Body of pancreas (tissue), 4 donors: ENCODE measurements around the gene SORCS2. TPM values are rescaled to one million over a fixed set of nuclear protein-coding genes. Genes with fewer than 3 reads are reported as not detected.

Experiments used
- ATAC-seq: fragments of 150-250 bp; one replicate; pipeline ENCODE4 v1.9.1; 2016
- DNase-seq, 4 donors: peaks; one replicate each; pipeline ENCODE4 v3.0.0-alpha.2; 2019
- H3K27ac ChIP-seq, 4 donors: fragments of 200-600 bp; sonication (generic); 1 replicate in 3 of 4; 2 replicates in 1 of 4; pipeline versions ENCODE4 v1.5.1 to v1.6.1; 2016 to 2019; ENCODE audit warnings: mild to moderate bottlenecking in 1 of 4, mixed read lengths in 1 of 4, moderate library complexity in 1 of 4
- H3K27me3 ChIP-seq, 2 donors: fragments of 200-600 bp; sonication (generic); one replicate each; pipeline ENCODE4 v1.6.0; 2016; ENCODE audit warnings: mild to moderate bottlenecking in 1 of 2
- H3K36me3 ChIP-seq, 2 donors: fragments of 200-600 bp; sonication (generic); replicated peaks in 1 of 2; 2 replicates each; pipeline ENCODE4 v1.5.1; 2016; ENCODE audit warnings: low read depth in 2 of 2; ENCODE audit not compliant: insufficient read depth in 1 of 2
- H3K4me1 ChIP-seq: fragments of 200-600 bp; sonication (generic); one replicate; pipeline ENCODE4 v1.6.0; 2016
- H3K4me3 ChIP-seq, 2 donors: fragments of 200-600 bp; sonication (generic); 1 replicate in 1 of 2; 2 replicates in 1 of 2; pipeline ENCODE4 v1.5.1; 2016 to 2019
- H3K9me3 ChIP-seq, 3 donors: fragments of 200-600 bp; sonication (generic); 1 replicate in 2 of 3; 2 replicates in 1 of 3; pipeline ENCODE4 v1.5.1; 2016
- POLR2A ChIP-seq, 3 donors: fragments of 450-650 bp; IDR thresholded peaks; one replicate each; pipeline ENCODE4 v1.6.1; 2016; ENCODE audit warnings: antibody characterized with exemption in 3 of 3, mild to moderate bottlenecking in 2 of 3
- WGBS, 2 donors: methylation state at CpG; one replicate each; pipeline ENCODE4 v1.1.5; 2017; 5-methylcytosine and 5-hydroxymethylcytosine counted together
- intact Hi-C: fragments of 100-400 bp; cut with DNase I; formaldehyde crosslinking; loops from one replicate; pipeline ENCODE4 v1.15.1; 2023
- total RNA-seq, 2 donors: library from RNA; depleted of rRNA; stranded (reverse); fragments of >200 nt; gene quantifications; one replicate each; pipeline ENCODE4 v1.1.0, GENCODE V29; 2016
- TF ChIP-seq, protein P1 (sequence below), 7 experiments: fragments of 450-650 bp in 4 of 7; fragments of 200-600 bp in 3 of 7; sonication (generic) in 3 of 7; IDR thresholded peaks; one replicate each; pipeline ENCODE4 v1.5.1; 2016 to 2019; ENCODE audit warnings: antibody characterized with exemption in 7 of 7

Gene SORCS2
- total RNA-seq, 2 donors from 2014 or later: 0.26 to 0.33 TPM

GRCh38 chr4:7254736-7255487, 62.6 kb downstream of the SORCS2 start:
- DNase-seq: peak in 1 of 4 donors; percentile 20
- ATAC-seq: no peak
- peaks cover 14% of the 10 kb centered on the region for H3K4me1 ChIP-seq
- no peak overlapping the region for H3K27ac ChIP-seq
- H3K4me3 ChIP-seq: no peak overlapping the region
- intact Hi-C loops: no loop called here
- no peak for TF ChIP-seq POLR2A (IDR thresholded peaks at IDR 0.05)
- TF ChIP-seq, protein P1, sequence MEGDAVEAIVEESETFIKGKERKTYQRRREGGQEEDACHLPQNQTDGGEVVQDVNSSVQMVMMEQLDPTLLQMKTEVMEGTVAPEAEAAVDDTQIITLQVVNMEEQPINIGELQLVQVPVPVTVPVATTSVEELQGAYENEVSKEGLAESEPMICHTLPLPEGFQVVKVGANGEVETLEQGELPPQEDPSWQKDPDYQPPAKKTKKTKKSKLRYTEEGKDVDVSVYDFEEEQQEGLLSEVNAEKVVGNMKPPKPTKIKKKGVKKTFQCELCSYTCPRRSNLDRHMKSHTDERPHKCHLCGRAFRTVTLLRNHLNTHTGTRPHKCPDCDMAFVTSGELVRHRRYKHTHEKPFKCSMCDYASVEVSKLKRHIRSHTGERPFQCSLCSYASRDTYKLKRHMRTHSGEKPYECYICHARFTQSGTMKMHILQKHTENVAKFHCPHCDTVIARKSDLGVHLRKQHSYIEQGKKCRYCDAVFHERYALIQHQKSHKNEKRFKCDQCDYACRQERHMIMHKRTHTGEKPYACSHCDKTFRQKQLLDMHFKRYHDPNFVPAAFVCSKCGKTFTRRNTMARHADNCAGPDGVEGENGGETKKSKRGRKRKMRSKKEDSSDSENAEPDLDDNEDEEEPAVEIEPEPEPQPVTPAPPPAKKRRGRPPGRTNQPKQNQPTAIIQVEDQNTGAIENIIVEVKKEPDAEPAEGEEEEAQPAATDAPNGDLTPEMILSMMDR (IDR thresholded peaks at IDR 0.05): no peak
- 78 to 88% methylated on average over 17 of the region's 17 CpGs for WGBS, 2 donors
- H3K9me3 ChIP-seq: no peaks in the 10 kb centered on the region
- H3K27me3 ChIP-seq: no peaks in the 10 kb centered on the region
- H3K36me3 ChIP-seq: no peaks in the 10 kb centered on the region

DNA sequence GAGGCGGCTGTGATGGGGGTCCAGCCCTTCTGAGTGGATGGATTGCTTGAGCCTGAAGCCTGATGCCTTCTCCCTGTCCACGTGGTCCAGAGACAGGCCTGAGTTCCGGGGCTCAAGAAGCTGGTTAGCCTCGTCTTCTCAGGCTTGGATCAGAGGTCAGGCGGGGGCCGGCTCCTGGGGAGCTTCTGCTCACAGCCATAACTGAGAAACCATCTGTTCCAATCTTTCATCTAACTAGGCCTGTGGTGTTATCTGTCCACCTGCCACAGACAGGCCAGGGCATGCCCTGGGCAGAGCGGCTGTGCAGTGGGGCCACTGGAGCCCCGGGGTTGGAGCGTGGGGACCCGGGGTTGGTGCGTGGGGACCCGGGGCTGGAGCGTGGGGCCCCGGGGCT, 63.1 kb downstream of the SORCS2 start:
- TF ChIP-seq, protein P1 (IDR thresholded peaks at IDR 0.05): no peak
- TF ChIP-seq POLR2A (IDR thresholded peaks at IDR 0.05): no peak
- Histone ChIP-seq H3K9me3 (no peaks in the 10 kb centered on the region), H3K27me3 (no peaks in the 10 kb centered on the region), H3K36me3 (no peaks in the 10 kb centered on the region), H3K4me1 (peaks cover 14% of the 10 kb centered on the region), H3K27ac (no peak overlapping the region), H3K4me3 (no peak overlapping the region)
- ATAC-seq (no peak), DNase-seq (no peak)
- 90 to 93% methylated on average over 12 to 13 of the region's 14 CpGs for WGBS, 2 donors
- intact Hi-C loops: no loop called here

- Histone ChIP-seq H3K27me3 (no peaks in the 10 kb centered on the region), H3K4me3 (no peak overlapping the region), H3K36me3 (no peaks in the 10 kb centered on the region), H3K9me3 (no peaks in the 10 kb centered on the region), H3K4me1 (peaks cover 14% of the 10 kb centered on the region), H3K27ac (no peak overlapping the region)
- 78 to 96% methylated on average over 4 to 6 of the region's 6 CpGs for WGBS, 2 donors
- TF ChIP-seq, protein P1 (IDR thresholded peaks at IDR 0.05): no peak
- no peak for TF ChIP-seq POLR2A (IDR thresholded peaks at IDR 0.05)
- DNase-seq: no peak
- no peak for ATAC-seq
- intact Hi-C loops: no loop called here
Measured at GRCh38 chr4:7255996-7256395, 63.7 kb downstream of the SORCS2 start.

DNA sequence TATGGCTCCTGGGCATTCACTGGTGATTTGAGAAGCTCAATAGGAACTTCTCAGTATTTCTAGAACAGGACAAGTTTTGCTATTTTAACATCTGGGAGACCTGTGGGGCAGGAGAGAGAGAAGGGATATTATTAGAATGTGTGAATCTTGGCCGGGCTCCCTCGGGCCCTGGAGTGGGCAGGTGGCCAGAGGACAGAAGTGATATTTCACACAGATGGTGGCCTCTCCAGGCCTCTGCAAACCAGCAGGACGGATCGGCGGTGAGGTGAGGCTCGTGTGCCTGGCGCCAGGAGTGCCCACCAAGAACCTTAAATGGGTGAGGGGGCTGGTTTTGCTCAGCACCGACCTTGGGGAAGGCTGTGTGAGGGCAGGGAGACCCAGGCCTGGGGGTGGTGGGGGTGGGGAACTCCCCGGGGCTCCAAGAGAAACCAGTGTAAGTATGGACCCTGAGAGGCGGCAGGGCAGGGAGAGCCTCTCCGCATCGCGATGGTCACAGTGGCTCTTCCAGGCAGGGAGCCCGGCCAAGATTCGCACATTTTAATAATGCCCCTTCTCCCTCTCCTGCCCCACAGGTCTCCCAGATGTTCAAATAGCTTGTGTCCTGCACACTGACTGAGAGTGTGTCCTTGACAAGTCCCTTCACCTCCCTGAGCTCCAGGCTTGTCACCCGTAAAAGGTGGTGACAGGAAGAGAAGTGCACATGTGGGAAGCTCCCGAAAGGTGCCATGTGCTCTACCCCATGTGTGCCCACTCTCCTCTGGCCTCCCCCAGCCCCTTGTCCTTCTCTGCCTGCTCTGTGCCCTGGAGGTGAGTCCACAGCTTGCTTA, 64.9 kb downstream of the SORCS2 start:
- peaks cover 14% of the 10 kb centered on the region for H3K4me1 ChIP-seq
- H3K9me3 ChIP-seq: no peaks in the 10 kb centered on the region
- H3K36me3 ChIP-seq: no peaks in the 10 kb centered on the region
- H3K27me3 ChIP-seq: no peaks in the 10 kb centered on the region
- TF ChIP-seq POLR2A (IDR thresholded peaks at IDR 0.05): no peak
- TF ChIP-seq, protein P1 (IDR thresholded peaks at IDR 0.05): no peak
- intact Hi-C loops: no loop called here
- peak; percentile 73 to 92 (median 82) for DNase-seq
- ATAC-seq: peak; percentile 70
- H3K27ac ChIP-seq: peak overlapping the region in 1 of 4 donors; percentile 16
- WGBS, 2 donors: 34 to 39% methylated on average over 12 to 17 of the region's 17 CpGs
- H3K4me3 ChIP-seq: no peak overlapping the region
